WTC11 (cell line): Measurements from ENCODE around the gene OR1M1. TPM values are rescaled to one million over a fixed set of nuclear protein-coding genes. Genes with fewer than 3 reads are reported as not detected.

Experiments
- ATAC-seq: fragments of 200-7000 bp; cut with Tn5 transposase; 2 replicates; pipeline ENCODE4 v1.10.0; 2021; ENCODE audit warnings: mild to moderate bottlenecking, moderate library complexity
- CTCF ChIA-PET: fragments of 300-600 bp; sonication (Branson Sonifier 250); formaldehyde crosslinking; loops from one replicate; lab custom pipeline; 2021; ENCODE audit warnings: antibody characterized with exemption; lab: Charles Lee
- POLR2A ChIA-PET: fragments of 350-600 bp; sonication (Branson Sonifier 250); formaldehyde crosslinking; loops from one replicate; lab custom pipeline; 2021; ENCODE audit warnings: antibody characterized with exemption; lab: Charles Lee
- DNase-seq: peaks from one replicate; pipeline ENCODE4 v3.0.0; 2021; ENCODE audit warnings: low spot score
- H3K27ac Mint-ChIP-seq: 2 replicates; pipeline ENCODE4 v1.8.0; 2021; ENCODE audit warnings: mixed read lengths
- H3K27me3 Mint-ChIP-seq: 2 replicates; pipeline ENCODE4 v1.8.0; 2021; ENCODE audit warnings: low read depth, mild to moderate bottlenecking, moderate library complexity, mixed read lengths
- H3K36me3 Mint-ChIP-seq: 2 replicates; pipeline ENCODE4 v1.8.0; 2021; ENCODE audit warnings: mixed read lengths
- H3K4me1 Mint-ChIP-seq: 2 replicates; pipeline ENCODE4 v1.8.0; 2022; ENCODE audit warnings: mixed read lengths
- H3K4me3 Mint-ChIP-seq: 2 replicates; pipeline ENCODE4 v1.8.0; 2021; ENCODE audit warnings: mild to moderate bottlenecking, moderate library complexity, mixed read lengths
- H3K9me3 Mint-ChIP-seq: 2 replicates; pipeline ENCODE4 v1.8.0; 2021; ENCODE audit warnings: mixed read lengths
- ATF3 ChIP-seq: sonication (generic); formaldehyde crosslinking; conservative IDR thresholded peaks from 2 replicates; pipeline ENCODE4 v1.8.1; 2022; ENCODE audit warnings: mild to moderate bottlenecking, missing genetic modification reagents
- CTCF ChIP-seq: fragments of 200-600 bp; IDR thresholded peaks from 2 replicates; pipeline ENCODE4 v1.8.0; 2022; ENCODE audit warnings: antibody characterized with exemption
- E2F1 ChIP-seq: sonication (generic); formaldehyde crosslinking; IDR thresholded peaks from 2 replicates; pipeline ENCODE4 v1.8.0; 2022; ENCODE audit warnings: mild to moderate bottlenecking, missing genetic modification reagents
- E2F4 ChIP-seq: sonication (generic); formaldehyde crosslinking; IDR thresholded peaks from 2 replicates; pipeline ENCODE4 v1.8.1; 2022; ENCODE audit warnings: low read depth, mild to moderate bottlenecking, moderate library complexity, missing genetic modification reagents, borderline replicate concordance
- E2F5 ChIP-seq: sonication (generic); formaldehyde crosslinking; IDR thresholded peaks from 2 replicates; pipeline ENCODE4 v1.8.1; 2022; ENCODE audit warnings: mild to moderate bottlenecking, moderate library complexity, missing genetic modification reagents
- ESRRA ChIP-seq: sonication (generic); formaldehyde crosslinking; IDR thresholded peaks from 2 replicates; pipeline ENCODE4 v1.8.1; 2022; ENCODE audit warnings: mild to moderate bottlenecking, missing genetic modification reagents, borderline replicate concordance
- ETV6 ChIP-seq: sonication (generic); formaldehyde crosslinking; IDR thresholded peaks from 2 replicates; pipeline ENCODE4 v1.8.1; 2022; ENCODE audit warnings: mild to moderate bottlenecking, missing genetic modification reagents
- FOXJ3 ChIP-seq: sonication (generic); formaldehyde crosslinking; IDR thresholded peaks from 2 replicates; pipeline ENCODE4 v1.9.0; 2021; ENCODE audit warnings: missing genetic modification reagents, mild to moderate bottlenecking, borderline replicate concordance
- FOXK1 ChIP-seq: sonication (generic); formaldehyde crosslinking; IDR thresholded peaks from 2 replicates; pipeline ENCODE4 v1.8.0; 2022; ENCODE audit warnings: mild to moderate bottlenecking, moderate library complexity, missing genetic modification reagents
- IRF2 ChIP-seq: sonication (generic); formaldehyde crosslinking; IDR thresholded peaks from 2 replicates; pipeline ENCODE4 v1.8.0; 2022; ENCODE audit warnings: low read depth, missing genetic modification reagents, borderline replicate concordance
- KAT7 ChIP-seq: sonication (generic); formaldehyde crosslinking; IDR thresholded peaks from 2 replicates; pipeline ENCODE4 v1.8.1; 2023; ENCODE audit warnings: missing genetic modification reagents, mild to moderate bottlenecking, borderline replicate concordance
- MXD4 ChIP-seq: fragments of 250-450 bp; sonication (Bioruptor Pico); IDR thresholded peaks from 2 replicates; pipeline ENCODE4 v1.8.0; 2021; ENCODE audit warnings: mild to moderate bottlenecking, moderate library complexity, borderline replicate concordance
- NFATC4 ChIP-seq: fragments of 250-450 bp; sonication (Bioruptor Pico); IDR thresholded peaks from 2 replicates; pipeline ENCODE4 v1.9.0; 2021; ENCODE audit warnings: mild to moderate bottlenecking
- NFE2L1 ChIP-seq: sonication (generic); formaldehyde crosslinking; IDR thresholded peaks from 2 replicates; pipeline ENCODE4 v1.8.1; 2023; ENCODE audit warnings: missing genetic modification reagents
- SMAD3 ChIP-seq: sonication (generic); formaldehyde crosslinking; IDR thresholded peaks from 2 replicates; pipeline ENCODE4 v1.8.0; 2022; ENCODE audit warnings: missing genetic modification reagents, mild to moderate bottlenecking, borderline replicate concordance
- TP53 ChIP-seq: sonication (generic); formaldehyde crosslinking; IDR thresholded peaks from 2 replicates; pipeline ENCODE4 v1.8.1; 2023; ENCODE audit warnings: mild to moderate bottlenecking, missing genetic modification reagents
- ZNF121 ChIP-seq: sonication (generic); formaldehyde crosslinking; IDR thresholded peaks from 2 replicates; pipeline ENCODE4 v1.8.0; 2023; ENCODE audit warnings: missing genetic modification reagents
- ZNF138 ChIP-seq: sonication (generic); formaldehyde crosslinking; conservative IDR thresholded peaks from 2 replicates; pipeline ENCODE4 v1.8.1; 2022; ENCODE audit warnings: mild to moderate bottlenecking, moderate library complexity, missing genetic modification reagents
- ZNF416 ChIP-seq: fragments of 250-450 bp; sonication (Bioruptor Pico); IDR thresholded peaks from 2 replicates; pipeline ENCODE4 v1.9.0; 2021; ENCODE audit warnings: mild to moderate bottlenecking, inconsistent platforms
- ZNF532 ChIP-seq: fragments of 250-450 bp; sonication (Bioruptor Pico); IDR thresholded peaks from 2 replicates; pipeline ENCODE4 v1.9.0; 2021; ENCODE audit warnings: mild to moderate bottlenecking, borderline replicate concordance
- ZNF671 ChIP-seq: fragments of 250-450 bp; sonication (Bioruptor Pico); IDR thresholded peaks from 2 replicates; pipeline ENCODE4 v1.8.0; 2021; ENCODE audit warnings: mild to moderate bottlenecking
- total RNA-seq: library from RNA; stranded (reverse); gene quantifications from 3 replicates; pipeline ENCODE4 v1.2.3, GENCODE V29; 2021

The OR1M1 gene
- total RNA-seq, 1 experiment from 2014 or later = not detected

- Mint-ChIP-seq H3K4me1 (peaks cover 28% of the 10 kb centered on the region), H3K36me3 (peaks cover 4% of the 10 kb centered on the region; the same call in 1 of the 2 replicates), H3K9me3 (peaks cover 5% of the 10 kb centered on the region; the same call in 1 of the 2 replicates), H3K27ac (no peak overlapping the region), H3K27me3 (no peaks in the 10 kb centered on the region)
- no peak for ATAC-seq
- no peak for DNase-seq
- POLR2A ChIA-PET = no interaction called here
- TF ChIP-seq IRF2 (CRISPR knock-in tag) (no peak), ATF3 (no peak), ESRRA (CRISPR knock-in tag) (no peak), ZNF671 (no peak), TP53 (CRISPR knock-in tag) (no peak), E2F5 (CRISPR knock-in tag) (no peak), MXD4 (CRISPR knock-in tag) (no peak), FOXJ3 (CRISPR knock-in tag) (no peak), ZNF138 (CRISPR knock-in tag) (no peak), ZNF121 (CRISPR knock-in tag) (no peak), SMAD3 (CRISPR knock-in tag) (no peak), CTCF (no peak), ETV6 (CRISPR knock-in tag) (no peak), ZNF532 (CRISPR knock-in tag) (no peak), NFATC4 (CRISPR knock-in tag) (no peak), E2F1 (CRISPR knock-in tag) (no peak)
- TF ChIP-seq, all 79 proteins: peak for 0
- H3K4me3 Mint-ChIP-seq = no peak overlapping the region
- CTCF ChIA-PET = no interaction called here
Measured at GRCh38 chr19:9078651-9079050, 8.2 kb upstream of the OR1M1 start.

GRCh38 chr19:9107375-9107774 lies 20.5 kb downstream of the OR1M1 start, which contains the start of gene OR7G2:
Gene OR7G2, minus strand, starts transcription at chr19:9107475. Its CDS starts 4,232 bp downstream, at chr19:9103243.
- H3K4me1 Mint-ChIP-seq = no peaks in the 10 kb centered on the region
- ChIA-PET POLR2A (no interaction called here), CTCF (no interaction called here)
- H3K36me3 Mint-ChIP-seq = peaks cover 43% of the 10 kb centered on the region
- DNase-seq = no peak
- no peak for ATAC-seq
- H3K27ac Mint-ChIP-seq = no peak within 1 kb of the TSS
- peaks cover 59% of the 10 kb centered on the region for H3K9me3 Mint-ChIP-seq
- no peak within 1 kb of the TSS for H3K4me3 Mint-ChIP-seq
- no peaks in the 10 kb centered on the region; the same call in 1 of the 2 replicates for H3K27me3 Mint-ChIP-seq
- no peak for TF ChIP-seq FOXK1 (CRISPR knock-in tag)
- no peak for TF ChIP-seq KAT7 (CRISPR knock-in tag)
- no peak for TF ChIP-seq ZNF416
- TF ChIP-seq ZNF532 (CRISPR knock-in tag) = no peak
- no peak for TF ChIP-seq E2F4 (CRISPR knock-in tag)
- no peak for TF ChIP-seq NFE2L1 (CRISPR knock-in tag)
